GM18858 (cell line): ENCODE data around the gene AEBP1.

Source experiments
- ATAC-seq: cut with Tn5 transposase; IDR thresholded peaks from one replicate; pipeline ENCODE4 v1.9.1; 2021; ENCODE audit not compliant: unreplicated experiment

AEBP1 gene

GRCh38 chr7:44103923-44104859, at the start of gene AEBP1:
AEBP1 (plus strand) TSS chr7:44104345; CDS start chr7:44104666, 321 bp downstream.
- no peak for ATAC-seq

GRCh38 chr7:44056681-44057080, 47.5 kb upstream of the AEBP1 start:
- no peak for ATAC-seq

GRCh38 chr7:44057181-44057848, 46.8 kb upstream of the AEBP1 start:
- no peak for ATAC-seq

DNA sequence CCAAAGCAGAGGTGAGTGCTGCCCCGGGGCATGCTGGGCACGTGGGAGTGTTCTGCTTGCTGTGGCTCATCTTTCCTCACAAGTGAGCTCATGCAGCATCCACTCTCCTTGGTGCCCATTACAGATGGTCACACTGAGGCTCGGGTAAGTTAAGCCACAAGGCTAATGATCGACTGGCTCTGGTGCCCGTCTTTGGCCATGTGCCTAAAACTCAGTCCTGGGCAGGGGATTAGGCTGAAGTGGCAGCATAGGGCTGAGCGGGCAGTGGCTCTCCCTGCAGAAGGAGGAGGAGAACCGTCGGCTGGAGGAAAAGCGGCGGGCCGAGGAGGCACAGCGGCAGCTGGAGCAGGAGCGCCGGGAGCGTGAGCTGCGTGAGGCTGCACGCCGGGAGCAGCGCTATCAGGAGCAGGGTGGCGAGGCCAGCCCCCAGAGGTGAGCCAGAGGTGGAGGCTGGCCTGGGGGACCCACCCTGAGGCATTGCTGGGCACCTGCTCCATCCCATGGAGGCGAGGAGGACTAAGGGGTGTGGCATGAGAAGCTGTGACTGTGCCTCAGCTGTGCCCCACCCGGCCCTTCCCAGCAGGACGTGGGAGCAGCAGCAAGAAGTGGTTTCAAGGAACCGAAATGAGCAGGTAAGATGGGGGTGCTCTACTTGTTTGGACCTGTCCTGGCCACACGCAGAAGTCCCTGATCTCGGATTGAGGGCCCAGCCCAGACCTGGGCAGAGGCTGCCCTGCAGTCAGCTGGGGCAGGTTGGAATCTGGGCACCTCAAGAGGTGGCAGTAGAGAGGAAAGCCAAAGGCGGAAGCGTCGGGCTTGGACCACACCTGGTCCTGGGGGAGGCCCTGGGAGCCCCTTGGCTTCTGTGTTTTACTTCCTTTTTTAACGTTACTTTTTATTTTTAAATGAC, 46.0 kb upstream of the AEBP1 start:
- no peak for ATAC-seq

DNA sequence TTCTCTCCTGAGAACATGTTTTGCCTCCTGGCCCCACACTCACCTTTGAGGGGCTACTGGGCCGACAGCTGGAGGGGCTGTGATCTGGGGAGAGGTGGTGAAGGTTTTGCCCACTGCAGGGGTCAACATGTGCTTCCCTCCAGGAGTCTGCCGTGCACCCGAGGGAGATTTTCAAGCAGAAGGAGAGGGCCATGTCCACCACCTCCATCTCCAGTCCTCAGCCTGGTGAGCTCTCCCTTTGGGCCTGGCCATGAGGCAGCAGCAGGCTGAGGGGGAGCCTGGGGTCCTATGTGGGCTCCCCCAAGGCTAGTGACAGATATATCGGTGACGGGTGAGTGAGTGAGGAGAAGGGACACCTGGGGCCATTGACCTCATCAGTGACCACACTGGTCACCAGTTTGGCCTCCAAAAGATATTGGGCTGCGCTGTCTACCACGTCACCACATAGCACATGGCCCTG, 45.4 kb upstream of the AEBP1 start:
- no peak for ATAC-seq

DNA sequence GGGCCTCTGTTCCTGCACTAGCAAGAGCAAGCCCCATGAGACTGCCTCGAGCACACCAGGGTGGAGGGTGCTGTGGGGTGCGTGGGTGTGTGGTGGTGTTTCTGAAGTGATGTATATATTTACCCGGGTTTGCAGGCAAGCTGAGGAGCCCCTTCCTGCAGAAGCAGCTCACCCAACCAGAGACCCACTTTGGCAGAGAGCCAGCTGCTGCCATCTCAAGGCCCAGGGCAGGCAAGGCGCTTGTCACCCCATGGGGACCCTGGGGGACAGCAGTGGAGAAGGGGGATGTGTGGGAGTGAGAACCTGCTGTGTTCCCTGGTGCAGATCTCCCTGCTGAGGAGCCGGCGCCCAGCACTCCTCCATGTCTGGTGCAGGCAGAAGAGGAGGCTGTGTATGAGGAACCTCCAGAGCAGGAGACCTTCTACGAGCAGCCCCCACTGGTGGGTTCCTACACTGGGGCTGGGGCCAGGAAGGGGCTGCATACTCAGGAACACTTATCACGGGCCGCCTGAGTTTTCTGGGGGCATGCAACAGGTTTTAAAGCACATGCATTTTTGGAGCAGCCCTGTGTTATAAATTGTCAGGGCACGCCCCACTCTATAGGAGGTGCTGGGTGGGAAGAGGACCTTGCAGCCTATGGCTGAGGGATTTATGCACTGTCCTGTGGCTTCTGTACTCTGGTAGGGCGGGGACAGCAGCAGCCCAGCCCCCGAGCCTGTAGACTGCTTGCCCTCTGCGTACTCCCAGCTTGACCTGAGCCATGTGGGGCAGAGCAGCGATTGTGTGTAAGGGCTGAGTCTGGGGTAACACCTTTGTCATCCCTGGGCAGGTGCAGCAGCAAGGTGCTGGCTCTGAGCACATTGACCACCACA, 44.7 kb upstream of the AEBP1 start:
- peak; percentile 67 for ATAC-seq

DNA sequence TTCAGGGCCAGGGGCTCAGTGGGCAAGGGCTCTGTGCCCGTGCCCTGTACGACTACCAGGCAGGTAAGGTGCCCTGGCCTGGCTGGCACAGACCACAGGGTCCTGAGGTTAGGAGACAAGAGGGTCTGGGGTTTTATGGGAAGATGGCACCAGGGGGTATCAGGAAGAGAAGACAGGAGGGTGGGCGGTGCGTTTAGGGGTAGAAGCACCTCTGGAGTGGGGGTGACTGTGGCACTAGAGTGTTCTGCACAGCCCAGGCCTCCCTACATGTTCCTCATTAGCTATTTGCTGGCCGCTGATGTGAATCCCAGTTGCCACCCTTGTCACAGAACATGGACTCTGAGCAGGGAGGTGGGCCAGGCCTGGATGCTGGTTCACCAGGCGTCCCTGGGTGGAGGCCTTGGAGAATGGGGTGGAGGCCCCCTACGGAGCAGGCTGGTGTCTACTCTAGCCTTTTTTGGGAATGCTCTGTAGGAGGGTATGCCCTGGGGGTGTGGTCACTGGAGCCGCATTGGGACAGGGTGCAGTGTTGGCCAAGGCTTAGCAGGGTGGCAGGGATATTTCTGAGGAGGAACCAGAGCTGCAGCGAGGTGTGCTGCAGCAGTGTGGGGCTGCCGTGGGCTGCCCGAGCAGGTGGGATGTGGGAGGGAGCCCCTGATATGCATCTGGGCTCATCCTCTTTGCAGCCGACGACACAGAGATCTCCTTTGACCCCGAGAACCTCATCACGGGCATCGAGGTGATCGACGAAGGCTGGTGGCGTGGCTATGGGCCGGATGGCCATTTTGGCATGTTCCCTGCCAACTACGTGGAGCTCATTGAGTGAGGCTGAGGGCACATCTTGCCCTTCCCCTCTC, 43.8 kb upstream of the AEBP1 start:
- no peak for ATAC-seq

GRCh38 chr7:44060948-44061644, 43.0 kb upstream of the AEBP1 start:
- ATAC-seq, result no peak

DNA sequence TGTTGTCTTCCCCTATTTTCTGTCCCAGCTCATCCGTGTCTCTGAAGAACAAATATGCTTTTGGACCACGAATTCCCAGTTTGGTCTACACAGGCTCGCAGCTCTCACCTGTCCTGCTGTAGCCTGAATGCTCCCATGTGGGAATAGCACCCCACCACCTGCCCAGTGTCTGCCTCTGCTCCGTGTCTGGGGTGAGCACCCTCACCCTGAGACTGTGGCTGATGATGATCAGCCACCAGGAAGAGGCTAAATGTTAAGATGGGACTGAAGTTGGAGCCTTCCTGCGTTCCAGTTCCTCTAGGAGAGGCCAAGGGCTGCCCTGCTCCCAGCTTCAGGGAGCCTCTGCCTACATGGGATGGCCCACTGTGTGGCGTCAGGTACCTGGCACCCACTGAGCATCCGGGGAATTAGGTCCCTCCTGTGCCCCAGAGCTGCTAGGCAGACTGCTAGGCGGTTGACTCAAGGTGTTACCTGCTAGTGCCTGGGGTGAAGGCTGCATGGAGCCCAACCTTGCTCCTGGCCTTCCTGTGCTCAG, 42.4 kb upstream of the AEBP1 start:
- no peak for ATAC-seq

- no peak for ATAC-seq
Measured at GRCh38 chr7:44062180-44062902, 41.8 kb upstream of the AEBP1 start.

GRCh38 chr7:44062903-44063295, 41.2 kb upstream of the AEBP1 start:
- no peak for ATAC-seq

DNA sequence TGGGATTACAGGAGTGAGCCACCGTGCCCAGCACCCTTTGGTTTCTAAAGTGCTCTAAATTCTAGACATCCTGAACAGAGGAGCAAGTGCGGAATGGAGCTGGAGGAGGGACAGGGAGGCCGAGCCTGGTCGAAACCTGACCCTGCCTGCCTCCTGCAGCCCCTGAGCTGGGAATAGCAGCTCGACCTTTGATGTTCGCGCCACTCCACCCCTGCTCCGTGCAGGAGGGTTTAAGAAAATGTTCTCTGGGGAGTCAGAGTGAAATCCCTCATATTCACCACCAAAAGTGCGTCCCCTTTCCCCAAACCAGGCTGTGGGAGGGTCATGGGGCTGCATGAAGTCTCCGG, 40.6 kb upstream of the AEBP1 start:
- no peak for ATAC-seq

GRCh38 chr7:44063894-44064651, 40.1 kb upstream of the AEBP1 start:
- ATAC-seq, result no peak

DNA sequence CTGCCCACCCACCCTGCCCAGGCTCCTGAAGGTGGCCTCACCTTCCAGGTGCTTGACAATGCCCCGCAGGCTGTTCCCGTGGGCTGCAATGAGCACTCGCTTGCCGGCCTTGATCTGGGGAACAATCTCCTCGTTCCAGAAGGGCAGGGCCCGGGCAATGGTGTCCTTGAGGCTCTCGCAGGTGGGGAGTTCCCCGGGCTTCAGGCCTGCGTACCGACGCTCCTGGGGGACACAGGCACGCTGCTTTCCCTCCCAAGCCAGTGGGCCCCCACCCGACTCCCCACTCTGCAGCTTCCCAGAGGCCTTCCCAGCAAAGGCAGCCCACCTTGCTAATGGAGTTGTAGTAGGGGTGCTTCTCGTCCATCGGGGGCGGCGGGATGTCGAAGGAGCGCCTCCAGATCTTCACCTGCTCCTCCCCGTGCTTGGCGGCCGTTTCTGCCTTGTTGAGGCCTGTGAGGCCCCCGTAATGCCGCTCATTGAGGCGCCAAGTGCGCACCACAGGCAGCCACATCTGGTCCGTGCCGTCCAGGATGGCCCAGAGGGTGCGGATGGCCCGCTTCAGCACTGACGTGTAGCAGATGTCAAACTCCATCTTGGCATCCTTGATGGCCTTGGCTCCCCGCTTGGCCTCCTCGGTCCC, 39.2 kb upstream of the AEBP1 start:
- no peak for ATAC-seq

DNA sequence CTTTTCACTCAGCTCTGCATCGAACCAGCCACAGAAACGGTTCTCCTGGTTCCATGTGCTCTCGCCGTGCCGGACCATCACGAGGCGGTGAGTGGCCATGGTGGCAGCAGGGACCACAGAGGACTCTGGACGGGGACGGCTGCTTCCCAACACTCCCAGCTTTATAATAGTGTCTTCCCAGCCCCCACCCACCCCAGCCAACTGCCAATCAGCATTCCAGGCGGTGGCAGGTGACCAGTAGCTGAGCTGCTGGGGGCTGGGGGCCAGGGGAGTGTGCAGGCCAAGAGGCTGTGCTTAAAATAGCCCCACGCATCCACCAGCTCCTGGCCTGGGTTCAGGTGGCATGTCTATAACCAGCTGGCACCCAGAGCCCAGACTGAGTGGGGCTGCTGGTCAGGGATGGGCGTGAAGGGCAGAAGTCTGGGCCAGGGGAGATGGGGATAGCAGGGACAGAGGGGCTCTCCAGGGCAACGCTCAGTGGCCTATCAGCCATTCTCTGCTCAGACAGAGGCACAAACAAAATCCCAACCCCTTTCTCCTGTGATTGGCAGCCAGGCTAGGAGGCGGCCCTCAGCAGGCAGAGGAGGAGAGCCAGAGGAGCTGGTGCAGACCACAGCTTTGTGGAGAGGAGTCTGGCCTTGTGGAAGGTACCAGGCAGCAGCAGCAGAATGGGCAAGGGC, 38.6 kb upstream of the AEBP1 start, which contains the start of gene PGAM2:
TSS of gene PGAM2 (minus strand) at position 137 of the 680 bp plus-strand sequence. CDS start at position 99, 38 bp downstream.
- ATAC-seq, result no peak

GRCh38 chr7:44066111-44066460, 38.1 kb upstream of the AEBP1 start:
- no peak for ATAC-seq
